Measurements from ENCODE around the gene HACD3. TPM values are rescaled to one million over a fixed set of nuclear protein-coding genes. Genes with fewer than 3 reads are reported as not detected.

HACD3 gene
- total and polyA plus RNA-seq, 2 of the 13 experiments (the other 11 are each of a cell fraction or from before 2014, with no cell fraction given): 73.6 to 161 TPM

- TF ChIP-seq HIC2 (CRISPR knock-in tag; IDR thresholded peaks at IDR 0.05; ENCODE audit: low read depth): no peak; the same call in none of the 2 replicates
- TF ChIP-seq TCF12 (IDR thresholded peaks at IDR 0.05): no peak
- peak; percentile 76; the same call in 1 of the 2 replicates for TF ChIP-seq TCF12 (CRISPR knock-in tag; IDR thresholded peaks at IDR 0.05)
- peak; percentile 78; the same call in 1 of the 2 replicates for TF ChIP-seq ZNF775 (CRISPR knock-in tag; IDR thresholded peaks at IDR 0.05; ENCODE audit: borderline replicate concordance)
- peak; percentile 78 for TF ChIP-seq NFYC (CRISPR knock-in tag; IDR thresholded peaks at IDR 0.05)
- peak; percentile 54 for TF ChIP-seq TBL1XR1 (IDR thresholded peaks at IDR 0.05; ENCODE audit: borderline replicate concordance, low read length, partially characterized antibody)
- peak; percentile 74; the same call in 1 of the 2 replicates for TF ChIP-seq RELA (CRISPR knock-in tag; IDR thresholded peaks at IDR 0.05)
- peak; percentile 21; the same call in 1 of the 2 replicates for TF ChIP-seq CREB1 (IDR thresholded peaks at IDR 0.05)
- peak; percentile 73 for TF ChIP-seq CREB1 (CRISPR knock-in tag; IDR thresholded peaks at IDR 0.05)
- no peak for TF ChIP-seq CHD4 (IDR thresholded peaks at IDR 0.05; ENCODE audit: borderline replicate concordance, low read length)
- peak; percentile 14; the same call in 1 of the 2 replicates for TF ChIP-seq ZBTB7B (CRISPR knock-in tag; IDR thresholded peaks at IDR 0.05)
- peak; percentile 96 for TF ChIP-seq ZNF276 (CRISPR knock-in tag; IDR thresholded peaks at IDR 0.05; ENCODE audit: low read depth)
- no peak for TF ChIP-seq SRF (IDR thresholded peaks at IDR 0.05; ENCODE audit: low read depth, low read length)
- peak; percentile 34; the same call in 1 of the 2 replicates for TF ChIP-seq MTF1 (CRISPR knock-in tag; IDR thresholded peaks at IDR 0.05)
- TF ChIP-seq YY1 (IDR thresholded peaks at IDR 0.05; ENCODE audit: insufficient read depth, insufficient replicate concordance, low read depth, low read length): peak; percentile 87
- TF ChIP-seq MXD4 (CRISPR knock-in tag; IDR thresholded peaks at IDR 0.05): peak; percentile 84
- TF ChIP-seq POGK (CRISPR knock-in tag; conservative IDR thresholded peaks at IDR 0.05): peak; percentile 93
- TF ChIP-seq ZNF251 (CRISPR knock-in tag; IDR thresholded peaks at IDR 0.05): peak; percentile 86; the same call in 1 of the 2 replicates
- peak; percentile 76 for TF ChIP-seq MEF2D (CRISPR knock-in tag; IDR thresholded peaks at IDR 0.05)
- no peak for TF ChIP-seq ZNF10 (CRISPR knock-in tag; IDR thresholded peaks at IDR 0.05; ENCODE audit: borderline replicate concordance, low read depth)
- TF ChIP-seq ZNF441 (CRISPR knock-in tag; IDR thresholded peaks at IDR 0.05; ENCODE audit: borderline replicate concordance): peak; percentile 100
- peak; percentile 28; the same call in 1 of the 3 replicates for TF ChIP-seq MXI1 (IDR thresholded peaks at IDR 0.05; ENCODE audit: borderline replicate concordance, low read depth, low read length)
- peak; percentile 43 for TF ChIP-seq U2AF1 (optimal IDR thresholded peaks at IDR 0.05; ENCODE audit: low read depth, low read length)
- peak; percentile 92 for TF ChIP-seq ZBTB3 (CRISPR knock-in tag; IDR thresholded peaks at IDR 0.05; ENCODE audit: borderline replicate concordance, low read depth)
- TF ChIP-seq ZNF546 (CRISPR knock-in tag; conservative IDR thresholded peaks at IDR 0.05): no peak; the same call in 1 of the 2 replicates
Measured at GRCh38 chr15:65516997-65517865, 13.0 kb upstream of the HACD3 start, which contains the start of gene DPP8 (continued).

All from HepG2 (cell line).